ENCODE results near the gene GNG12.

The GNG12 gene

GRCh38 chr1:67777440-67777839 is 55.8 kb downstream of the GNG12 start:
- DNase-seq: no peak

GRCh38 chr1:67777016-67777415 is 56.3 kb downstream of the GNG12 start:
- DNase-seq: no peak

GRCh38 chr1:67773462-67773861 is 59.8 kb downstream of the GNG12 start:
- DNase-seq: no peak

- DNase-seq: no peak
Measured at GRCh38 chr1:67771749-67772148, 61.5 kb downstream of the GNG12 start.

- peak; percentile 36 for DNase-seq
Measured at GRCh38 chr1:67771152-67771551, 62.1 kb downstream of the GNG12 start.

GRCh38 chr1:67769633-67770256 is 63.5 kb downstream of the GNG12 start:
- DNase-seq: no peak

- DNase-seq: no peak
Measured at GRCh38 chr1:67768480-67768879, 64.8 kb downstream of the GNG12 start.

GRCh38 chr1:67767103-67767782 is 66.0 kb downstream of the GNG12 start:
- DNase-seq: peak; percentile 11

GRCh38 chr1:67766141-67766978 is 66.9 kb downstream of the GNG12 start:
- peak; percentile 73 for DNase-seq

GRCh38 chr1:67764633-67765032 is 68.6 kb downstream of the GNG12 start:
- no peak for DNase-seq

- DNase-seq: no peak
Measured at GRCh38 chr1:67761730-67762129, 71.5 kb downstream of the GNG12 start.

GRCh38 chr1:67761091-67761490 is 72.2 kb downstream of the GNG12 start:
- DNase-seq: no peak

- DNase-seq: peak; percentile 92
Measured at GRCh38 chr1:67760030-67760821, 73.0 kb downstream of the GNG12 start.

- DNase-seq: peak; percentile 56
Measured at GRCh38 chr1:67759692-67760029, 73.6 kb downstream of the GNG12 start.

GRCh38 chr1:67759066-67759465 is 74.2 kb downstream of the GNG12 start:
- DNase-seq: no peak

GRCh38 chr1:67755619-67756018 is 77.6 kb downstream of the GNG12 start:
- DNase-seq: peak; percentile 72

- DNase-seq: no peak
Measured at GRCh38 chr1:67755160-67755559, 78.1 kb downstream of the GNG12 start.

GRCh38 chr1:67754526-67754920 is 78.7 kb downstream of the GNG12 start:
- no peak for DNase-seq

- no peak for DNase-seq
Measured at GRCh38 chr1:67753776-67754525, 79.3 kb downstream of the GNG12 start.

- DNase-seq: no peak
Measured at GRCh38 chr1:67752306-67752705, 81.0 kb downstream of the GNG12 start.

- DNase-seq: peak; percentile 56
Measured at GRCh38 chr1:67750691-67751054, 82.6 kb downstream of the GNG12 start.
